A673 (cell line): ENCODE results near the gene CAMK1D. TPM values are rescaled to one million over a fixed set of nuclear protein-coding genes. Genes with fewer than 3 reads are reported as not detected.

Experiments
- BruUV-seq: library from RNA; stranded (reverse); fragments of 400-500 nt; replicated peaks from 2 replicates; lab custom pipeline; 2021; lab: Mats Ljungman, UMichigan
- CTCF ChIA-PET: fragments of 300-600 bp; sonication (Branson Sonifier 250); formaldehyde crosslinking; loops from one replicate; lab custom pipeline; 2022; ENCODE audit warnings: antibody characterized with exemption; lab: Charles Lee
- POLR2A ChIA-PET: fragments of 300-600 bp; sonication (Branson Sonifier 250); formaldehyde crosslinking; loops from one replicate; lab custom pipeline; 2022; ENCODE audit warnings: antibody characterized with exemption; ENCODE audit not compliant: low non-redundant PET; lab: Charles Lee
- DNase-seq: peaks from one replicate; pipeline ENCODE4 v3.0.0-alpha.2; 2015; ENCODE audit warnings: low spot score
- H3K27ac ChIP-seq: fragments of 200-600 bp; sonication (generic); 2 replicates; pipeline ENCODE4 v1.5.1; 2016; ENCODE audit warnings: mixed run types, low read depth, mild to moderate bottlenecking, mixed read lengths, antibody characterized with exemption, low read length; ENCODE audit not compliant: poor library complexity, severe bottlenecking
- H3K27me3 ChIP-seq: fragments of 200-600 bp; sonication (generic); replicated peaks from 2 replicates; pipeline ENCODE4 v1.6.1; 2017; ENCODE audit warnings: mixed run types, low read depth, mild to moderate bottlenecking, mixed read lengths, antibody characterized with exemption, low read length; ENCODE audit not compliant: insufficient read depth, poor library complexity
- H3K36me3 ChIP-seq: fragments of 200-600 bp; sonication (generic); 2 replicates; pipeline ENCODE4 v1.6.1; 2016; ENCODE audit warnings: mixed run types, mild to moderate bottlenecking, mixed read lengths, antibody characterized with exemption, low read length; ENCODE audit not compliant: insufficient read depth, poor library complexity, severe bottlenecking
- H3K4me1 ChIP-seq: fragments of 200-600 bp; sonication (generic); 2 replicates; pipeline ENCODE4 v1.6.1; 2017; ENCODE audit warnings: mixed run types, mild to moderate bottlenecking, mixed read lengths, antibody characterized with exemption, low read length; ENCODE audit not compliant: insufficient read depth, poor library complexity, severe bottlenecking
- H3K4me3 ChIP-seq: fragments of 200-600 bp; sonication (generic); 2 replicates; pipeline ENCODE4 v1.5.1; 2016; ENCODE audit warnings: low read depth, mixed run types, mild to moderate bottlenecking, mixed read lengths, low read length; ENCODE audit not compliant: poor library complexity, severe bottlenecking
- H3K9me3 ChIP-seq: fragments of 200-600 bp; sonication (generic); 2 replicates; pipeline ENCODE4 v1.6.1; 2016; ENCODE audit warnings: mixed run types, low read depth, mild to moderate bottlenecking, mixed read lengths, antibody characterized with exemption, low read length; ENCODE audit not compliant: poor library complexity, severe bottlenecking
- EZH2 ChIP-seq: fragments of 200-600 bp; sonication (generic); IDR thresholded peaks from 2 replicates; pipeline ENCODE4 v1.6.1; 2017; ENCODE audit warnings: borderline replicate concordance, low read depth, mild to moderate bottlenecking, mixed read lengths, antibody characterized with exemption, low read length; ENCODE audit not compliant: poor library complexity, severe bottlenecking
- intact Hi-C: fragments of 100-400 bp; cut with micrococcal nuclease; formaldehyde crosslinking; loops from one replicate; pipeline ENCODE4 v1.10.0; 2022; ENCODE audit not compliant: unreplicated experiment
- total RNA-seq: library from RNA; stranded (reverse); gene quantifications from 2 replicates; pipeline ENCODE4 v1.2.3, GENCODE V29; 2021
- TF ChIP-seq, protein P1 (sequence below): fragments of 300-800, 200-600 bp; sonication (generic); conservative IDR thresholded peaks from 2 replicates; pipeline ENCODE4 v1.5.1; 2017; ENCODE audit warnings: low read depth, mild to moderate bottlenecking, antibody characterized with exemption, low read length, moderate library complexity, mixed read lengths

CAMK1D gene
- total RNA-seq, 1 experiment from 2014 or later = 23.7 TPM

DNA sequence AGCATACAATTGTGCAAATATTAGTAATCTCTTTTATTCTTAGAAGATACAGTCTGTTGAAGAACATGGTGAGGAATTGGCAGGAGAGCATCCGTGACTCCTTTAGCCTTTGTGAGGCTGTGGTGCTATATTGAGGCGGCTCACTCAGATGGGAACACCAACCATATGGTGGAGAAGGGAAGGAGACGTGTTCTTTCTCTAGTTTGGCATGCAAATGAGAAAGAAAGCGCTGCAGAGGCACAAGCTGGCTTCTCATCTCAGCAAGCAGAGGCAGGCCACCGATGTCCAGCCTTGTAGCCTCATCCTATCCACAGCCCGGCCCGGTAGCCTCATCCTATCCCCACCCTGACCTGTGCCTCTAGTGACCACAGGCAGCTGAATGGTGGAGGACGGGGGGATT lies 288.3 kb downstream of the CAMK1D start:
- CTCF ChIA-PET = no interaction called here
- no peaks in the 10 kb centered on the region for H3K27me3 ChIP-seq
- H3K9me3 ChIP-seq = no peaks in the 10 kb centered on the region

DNA sequence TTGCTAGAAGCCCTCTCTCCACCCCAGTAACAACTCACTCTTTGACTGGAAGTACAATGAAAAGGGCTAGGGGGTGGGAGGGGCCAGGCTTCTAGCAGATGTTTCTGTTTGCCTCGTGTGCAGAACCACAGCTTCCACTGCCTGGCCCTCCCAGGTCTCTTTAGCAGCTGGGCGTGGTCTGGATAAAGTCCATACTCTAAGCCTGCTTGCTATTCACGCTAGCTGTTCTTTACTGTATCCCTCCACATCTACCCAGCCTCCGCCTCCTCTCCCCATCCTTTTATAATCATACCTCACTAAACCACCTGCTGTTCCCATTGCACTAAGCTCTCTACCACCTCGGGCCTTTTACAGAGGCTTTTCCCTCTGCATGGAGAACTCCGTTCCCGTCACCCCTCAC lies 288.8 kb downstream of the CAMK1D start:
- no TSS peak for BruUV-seq
- Histone ChIP-seq H3K4me1 (peaks cover 12% of the 10 kb centered on the region), H3K27me3 (no peaks in the 10 kb centered on the region), H3K27ac (no peak overlapping the region), H3K36me3 (no peaks in the 10 kb centered on the region), H3K4me3 (no peak overlapping the region), H3K9me3 (no peaks in the 10 kb centered on the region)
- intact Hi-C loops = no loop called here
- TF ChIP-seq EZH2 = no peak
- TF ChIP-seq, protein P1, sequence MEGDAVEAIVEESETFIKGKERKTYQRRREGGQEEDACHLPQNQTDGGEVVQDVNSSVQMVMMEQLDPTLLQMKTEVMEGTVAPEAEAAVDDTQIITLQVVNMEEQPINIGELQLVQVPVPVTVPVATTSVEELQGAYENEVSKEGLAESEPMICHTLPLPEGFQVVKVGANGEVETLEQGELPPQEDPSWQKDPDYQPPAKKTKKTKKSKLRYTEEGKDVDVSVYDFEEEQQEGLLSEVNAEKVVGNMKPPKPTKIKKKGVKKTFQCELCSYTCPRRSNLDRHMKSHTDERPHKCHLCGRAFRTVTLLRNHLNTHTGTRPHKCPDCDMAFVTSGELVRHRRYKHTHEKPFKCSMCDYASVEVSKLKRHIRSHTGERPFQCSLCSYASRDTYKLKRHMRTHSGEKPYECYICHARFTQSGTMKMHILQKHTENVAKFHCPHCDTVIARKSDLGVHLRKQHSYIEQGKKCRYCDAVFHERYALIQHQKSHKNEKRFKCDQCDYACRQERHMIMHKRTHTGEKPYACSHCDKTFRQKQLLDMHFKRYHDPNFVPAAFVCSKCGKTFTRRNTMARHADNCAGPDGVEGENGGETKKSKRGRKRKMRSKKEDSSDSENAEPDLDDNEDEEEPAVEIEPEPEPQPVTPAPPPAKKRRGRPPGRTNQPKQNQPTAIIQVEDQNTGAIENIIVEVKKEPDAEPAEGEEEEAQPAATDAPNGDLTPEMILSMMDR = no peak
- POLR2A ChIA-PET = no interaction called here
- DNase-seq = peak; percentile 59
- CTCF ChIA-PET = no interaction called here

More for the DNA sequence above, 288.3 kb downstream of the CAMK1D start:
- no peaks in the 10 kb centered on the region for H3K36me3 ChIP-seq
- no peak for TF ChIP-seq EZH2
- TF ChIP-seq, protein P1 = no peak
- H3K4me3 ChIP-seq = no peak overlapping the region
- H3K4me1 ChIP-seq = peaks cover 12% of the 10 kb centered on the region
- intact Hi-C loops = no loop called here
- POLR2A ChIA-PET = no interaction called here
- H3K27ac ChIP-seq = no peak overlapping the region
- no peak for DNase-seq
- BruUV-seq = no TSS peak

DNA sequence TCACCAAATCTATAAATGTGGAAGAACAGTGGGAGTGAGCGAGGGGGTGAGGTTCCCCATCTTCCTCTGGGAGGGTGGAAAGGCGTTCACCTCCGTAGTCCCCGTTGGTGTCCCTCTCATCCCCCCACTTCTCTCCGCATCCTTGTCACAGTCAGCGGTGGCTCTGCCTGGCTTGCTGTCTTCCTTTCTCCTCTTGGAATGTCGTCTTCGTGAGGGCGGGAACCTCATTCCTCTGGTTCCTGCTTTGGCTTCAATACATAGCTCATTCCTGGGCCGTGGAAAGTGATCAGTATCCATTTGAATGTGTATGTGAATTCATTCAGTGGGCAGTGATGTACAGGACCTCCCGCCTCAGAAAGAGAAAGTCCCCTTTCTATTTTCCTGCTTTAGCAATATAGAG lies 289.4 kb downstream of the CAMK1D start:
- Histone ChIP-seq H3K36me3 (no peaks in the 10 kb centered on the region), H3K9me3 (no peaks in the 10 kb centered on the region), H3K27ac (no peak overlapping the region), H3K4me3 (no peak overlapping the region), H3K27me3 (no peaks in the 10 kb centered on the region), H3K4me1 (peaks cover 12% of the 10 kb centered on the region)
- no peak for DNase-seq
- BruUV-seq = no TSS peak
- intact Hi-C loops = no loop called here
- TF ChIP-seq EZH2 = no peak
- TF ChIP-seq, protein P1 = no peak
- ChIA-PET POLR2A (no interaction called here), CTCF (no interaction called here)
